Gastroesophageal sphincter (tissue), 3 donors: ENCODE measurements around the gene KLHDC7B.

ENCODE experiments used
- CTCF ChIP-seq, 4 experiments: fragments of 200-600 bp in 2 of 4; fragments of 450-650 bp in 2 of 4; sonication (generic) in 1 of 4; IDR thresholded peaks; one replicate each; pipeline ENCODE4 v1.5.1; 2017 to 2019; ENCODE audit warnings: antibody characterized with exemption in 4 of 4, mild to moderate bottlenecking in 2 of 4, moderate library complexity in 2 of 4
- POLR2AphosphoS5 ChIP-seq: sonication (generic); formaldehyde crosslinking; IDR thresholded peaks from one replicate; pipeline ENCODE4 v1.6.1; 2017; ENCODE audit warnings: antibody characterized with exemption

GRCh38 chr22:50553310-50553709 lies 7.6 kb downstream of the KLHDC7B start:
- TF ChIP-seq CTCF (IDR thresholded peaks at IDR 0.05), result no peak
- no peak for TF ChIP-seq POLR2AphosphoS5
